ENCODE data around the gene RET.

RET gene

GRCh38 chr10:43044448-43044921, 32.4 kb upstream of the RET start:
- no peak for DNase-seq (ENCODE audit: low read depth in 2 of 2, low spot score in 1 of 2)

GRCh38 chr10:43044961-43045621, 31.8 kb upstream of the RET start:
- no peak for DNase-seq (ENCODE audit: low read depth in 2 of 2, low spot score in 1 of 2)

GRCh38 chr10:43045631-43046287, 31.1 kb upstream of the RET start:
- DNase-seq (ENCODE audit: low read depth in 2 of 2, low spot score in 1 of 2), result no peak

DNA sequence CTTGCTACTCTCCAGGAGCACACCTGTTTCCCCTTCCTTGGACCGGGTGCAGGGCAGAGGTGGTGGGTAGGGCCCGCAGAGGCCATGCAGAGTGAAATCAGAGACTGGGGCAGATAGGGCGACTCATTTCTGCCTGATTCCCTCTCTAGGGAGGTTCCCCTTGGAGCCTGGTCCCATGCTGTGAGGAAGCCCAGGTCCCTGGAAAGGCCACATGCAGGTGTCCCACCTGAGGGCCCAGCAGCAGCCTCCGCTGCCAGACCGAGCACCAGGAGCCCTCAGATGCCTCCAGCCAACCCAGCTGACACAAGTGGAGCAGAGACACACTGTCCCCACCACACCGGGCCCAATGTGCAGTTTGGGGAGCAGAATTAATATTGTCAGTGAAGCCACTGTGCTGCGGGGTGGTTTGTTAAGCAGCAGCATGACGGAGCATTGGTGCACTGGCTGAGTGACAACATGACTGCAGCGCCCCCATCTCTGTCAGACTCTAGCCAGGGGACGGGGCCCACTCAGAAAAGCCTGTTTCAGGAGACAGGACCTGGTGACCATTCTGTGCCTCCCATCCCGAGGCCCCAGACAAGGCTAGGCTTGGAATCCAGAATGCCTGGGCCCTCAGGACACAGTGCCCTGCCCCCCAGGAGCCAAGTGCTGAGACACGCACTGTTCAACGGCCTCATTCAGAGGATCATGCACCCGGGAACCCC, 30.4 kb upstream of the RET start:
- no peak for DNase-seq (ENCODE audit: low read depth in 2 of 2, low spot score in 1 of 2)

GRCh38 chr10:43047288-43047970, 29.4 kb upstream of the RET start:
- DNase-seq (ENCODE audit: low read depth in 2 of 2, low spot score in 1 of 2), result no peak

DNA sequence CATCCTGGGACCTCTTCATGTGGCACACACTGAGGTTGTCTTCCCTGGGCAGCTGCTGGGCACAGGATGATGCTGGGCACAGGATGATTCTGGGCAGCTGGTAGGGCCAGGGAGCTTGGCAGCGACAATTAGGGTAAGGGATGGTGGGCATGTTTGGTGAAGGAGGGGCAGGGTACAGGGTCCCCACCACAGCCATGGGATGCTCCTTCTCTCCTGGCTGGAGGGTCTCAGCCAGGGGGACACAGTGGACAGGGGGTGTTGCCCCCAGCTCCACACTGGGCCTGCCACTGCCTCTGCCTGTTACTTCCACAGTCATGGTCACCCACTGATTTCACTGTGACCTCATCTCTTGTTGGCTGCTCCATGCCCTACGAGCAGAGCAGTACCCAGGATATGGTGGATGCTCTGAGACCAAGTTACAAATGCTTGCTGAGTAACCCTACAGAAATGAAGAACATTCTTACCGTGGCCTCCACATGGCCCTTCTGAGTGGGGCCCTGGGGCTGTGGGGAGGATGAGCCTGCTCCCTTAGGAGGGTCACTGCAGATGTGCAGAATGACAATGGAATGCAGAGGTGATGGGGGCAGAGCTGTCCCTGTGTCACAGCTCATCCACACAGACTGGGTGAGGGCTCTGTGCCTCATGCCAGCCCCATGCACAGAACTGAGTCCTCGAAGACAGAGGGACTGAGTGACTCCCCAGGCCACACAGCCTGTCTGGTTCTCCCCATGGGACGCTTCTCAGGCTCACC, 28.4 kb upstream of the RET start:
- DNase-seq (ENCODE audit: low read depth in 2 of 2, low spot score in 1 of 2), result no peak

DNA sequence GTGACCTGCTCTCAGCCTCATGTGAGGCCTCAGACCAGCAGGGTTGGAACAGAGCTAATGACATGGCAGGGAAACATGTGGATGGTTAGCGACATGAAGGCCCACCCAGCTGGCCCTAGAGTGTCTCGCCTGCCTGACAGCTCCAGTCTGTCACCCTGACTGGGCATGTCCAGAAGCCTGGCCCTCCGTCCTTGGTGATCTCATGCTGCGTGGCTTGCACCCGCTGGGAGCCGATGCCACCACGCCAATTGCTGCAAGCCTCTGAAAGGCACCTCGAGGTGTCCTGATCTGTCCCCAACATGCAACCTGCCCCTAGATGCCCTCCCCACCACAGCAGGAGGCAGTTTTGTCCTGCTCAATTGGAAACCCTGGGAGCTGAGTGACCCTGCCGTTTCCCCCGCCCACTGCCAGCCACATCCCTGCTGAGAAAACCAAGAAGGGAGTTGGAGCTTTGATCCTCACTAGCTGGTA, 27.8 kb upstream of the RET start:
- no peak for DNase-seq (ENCODE audit: low read depth in 2 of 2, low spot score in 1 of 2)

GRCh38 chr10:43050011-43050410, 26.9 kb upstream of the RET start:
- DNase-seq (ENCODE audit: low read depth in 2 of 2, low spot score in 1 of 2), result no peak

- no peak for DNase-seq (ENCODE audit: low read depth in 2 of 2, low spot score in 1 of 2)
These were observed 23.0 kb upstream of the RET start for GRCh38 chr10:43053825-43054224.

GRCh38 chr10:43054593-43054992, 22.3 kb upstream of the RET start:
- no peak for DNase-seq (ENCODE audit: low read depth in 2 of 2, low spot score in 1 of 2)

DNA sequence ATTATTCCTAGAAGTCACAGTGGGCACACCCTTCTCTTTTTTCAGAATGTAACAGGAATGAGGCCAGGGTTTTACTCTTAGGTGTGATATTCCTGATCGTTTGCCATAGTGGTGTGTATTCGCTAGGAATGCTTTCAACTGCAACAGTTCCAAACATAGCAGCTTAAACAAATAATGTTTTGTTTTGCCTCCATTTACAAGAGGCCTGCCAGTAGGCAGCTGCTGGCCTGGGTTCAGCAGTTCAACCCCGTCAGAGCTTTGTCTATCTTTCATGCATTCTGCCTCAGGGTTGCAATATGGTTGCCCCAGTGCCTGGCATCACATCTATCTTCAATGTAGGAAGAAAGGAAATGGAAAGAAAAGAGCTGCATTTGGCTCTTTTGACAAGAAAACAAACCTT, 21.7 kb upstream of the RET start:
- no peak for DNase-seq (ENCODE audit: low read depth in 2 of 2, low spot score in 1 of 2)

DNA sequence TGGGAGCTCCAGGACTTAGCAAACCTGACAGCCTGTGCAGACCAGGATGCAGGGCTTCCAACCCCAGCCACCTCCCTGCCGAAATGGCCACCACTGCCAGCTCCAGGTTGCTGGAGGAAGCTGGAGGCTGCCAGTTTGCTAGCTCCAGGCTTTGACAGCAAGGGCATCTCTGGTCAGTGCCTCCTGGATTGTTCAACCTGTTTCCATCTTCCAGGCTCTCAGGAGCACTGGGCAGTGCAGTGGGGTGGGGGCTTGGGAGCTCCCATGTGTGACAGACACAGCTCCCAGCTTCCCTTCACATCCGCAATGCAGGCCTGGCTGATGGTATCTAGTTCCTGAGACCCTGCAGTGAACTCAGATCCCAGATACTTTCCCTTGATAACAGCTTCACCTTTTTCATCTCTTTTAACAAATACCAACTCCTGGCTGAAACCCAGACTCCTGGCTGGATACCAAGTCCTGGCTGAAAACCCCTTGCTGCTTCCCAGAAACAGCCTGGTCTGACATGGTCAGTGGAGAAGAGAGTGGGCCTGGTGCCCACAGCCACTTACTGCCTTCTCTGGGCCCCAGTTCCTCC, 20.8 kb upstream of the RET start:
- DNase-seq (ENCODE audit: low read depth in 2 of 2, low spot score in 1 of 2), result no peak

GRCh38 chr10:43056568-43057011, 20.3 kb upstream of the RET start:
- no peak for DNase-seq (ENCODE audit: low read depth in 2 of 2, low spot score in 1 of 2)

DNA sequence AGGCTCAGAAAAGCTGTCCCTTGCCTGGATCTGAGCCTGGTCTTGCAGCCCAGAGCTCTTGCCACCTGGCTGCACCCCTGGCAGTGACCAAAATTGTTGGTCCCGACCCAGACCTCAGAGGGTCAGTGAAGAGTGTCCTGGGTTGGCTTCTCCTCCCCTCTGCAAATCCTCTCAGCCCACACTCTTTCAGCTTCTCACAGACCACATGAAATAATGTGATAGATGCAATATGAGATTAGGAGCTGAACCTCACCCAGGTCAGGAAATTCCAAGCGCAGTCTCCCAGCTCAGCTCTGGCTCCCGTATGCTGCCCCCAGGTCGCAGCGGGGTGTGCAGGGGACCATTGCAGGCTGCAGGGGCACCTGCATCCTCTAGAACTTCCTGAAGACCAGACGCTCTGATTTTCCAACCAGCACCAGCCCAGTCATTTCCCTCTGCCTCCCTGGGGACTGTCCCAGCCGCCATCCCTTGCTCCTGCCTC, 19.6 kb upstream of the RET start:
- no peak for DNase-seq (ENCODE audit: low read depth in 2 of 2, low spot score in 1 of 2)

- no peak for DNase-seq (ENCODE audit: low read depth in 2 of 2, low spot score in 1 of 2)
These were observed 19.0 kb upstream of the RET start for GRCh38 chr10:43057831-43058340.

DNA sequence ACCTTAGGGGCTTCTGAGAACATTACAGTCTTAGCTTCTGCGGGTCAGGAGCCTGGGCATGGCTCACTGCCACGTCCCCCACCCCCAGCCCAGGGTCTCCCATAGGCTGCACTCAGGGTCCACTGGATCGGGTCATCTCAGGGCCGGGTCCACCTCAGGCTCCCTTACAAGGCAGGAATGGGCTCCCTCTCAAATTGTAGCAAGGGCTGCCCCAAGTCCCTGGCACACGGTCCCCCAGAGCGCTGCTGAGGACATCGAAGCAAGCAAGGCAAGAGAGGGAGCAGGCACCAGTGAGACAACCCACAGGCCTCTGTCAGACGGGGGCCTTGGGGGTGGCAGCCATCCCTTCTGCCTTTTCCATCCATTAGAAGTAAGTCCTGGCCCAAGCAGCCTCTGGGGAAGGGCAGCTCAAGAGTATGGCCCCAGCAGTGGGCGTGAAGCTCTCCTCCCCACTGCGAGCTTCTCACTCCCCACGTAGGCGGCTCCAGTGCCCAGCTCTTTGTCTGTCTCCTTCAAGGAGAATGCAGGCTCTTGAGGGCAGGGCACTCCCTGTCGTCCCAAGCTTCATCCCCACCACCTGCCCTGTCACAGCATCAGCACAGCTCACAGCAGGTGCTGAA, 18.0 kb upstream of the RET start:
- DNase-seq (ENCODE audit: low read depth in 2 of 2, low spot score in 1 of 2), result no peak

- no peak for DNase-seq (ENCODE audit: low read depth in 2 of 2, low spot score in 1 of 2)
These were observed 17.5 kb upstream of the RET start for GRCh38 chr10:43059336-43059720.

DNA sequence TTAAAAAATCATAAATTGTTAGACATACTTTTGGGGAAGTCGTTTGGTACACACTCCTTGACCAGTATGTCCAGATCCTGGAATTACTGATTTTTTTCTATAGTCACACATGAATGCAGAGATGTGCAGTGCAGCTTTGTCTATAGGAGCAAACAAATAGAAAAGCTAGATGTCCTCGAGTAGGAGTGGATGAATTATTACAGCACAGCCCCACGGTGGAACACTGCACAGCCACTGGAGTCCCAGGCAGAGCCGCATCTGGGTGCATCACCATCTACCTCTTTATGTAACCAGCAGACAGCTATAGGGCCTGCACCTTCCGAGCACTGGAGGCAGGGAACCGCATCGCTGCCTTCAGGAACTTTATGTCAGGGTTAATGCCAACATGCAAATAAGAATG, 17.0 kb upstream of the RET start:
- no peak for DNase-seq (ENCODE audit: low read depth in 2 of 2, low spot score in 1 of 2)

- DNase-seq (ENCODE audit: low read depth in 2 of 2, low spot score in 1 of 2), result no peak
These were observed 16.6 kb upstream of the RET start for GRCh38 chr10:43060291-43060690.

DNA sequence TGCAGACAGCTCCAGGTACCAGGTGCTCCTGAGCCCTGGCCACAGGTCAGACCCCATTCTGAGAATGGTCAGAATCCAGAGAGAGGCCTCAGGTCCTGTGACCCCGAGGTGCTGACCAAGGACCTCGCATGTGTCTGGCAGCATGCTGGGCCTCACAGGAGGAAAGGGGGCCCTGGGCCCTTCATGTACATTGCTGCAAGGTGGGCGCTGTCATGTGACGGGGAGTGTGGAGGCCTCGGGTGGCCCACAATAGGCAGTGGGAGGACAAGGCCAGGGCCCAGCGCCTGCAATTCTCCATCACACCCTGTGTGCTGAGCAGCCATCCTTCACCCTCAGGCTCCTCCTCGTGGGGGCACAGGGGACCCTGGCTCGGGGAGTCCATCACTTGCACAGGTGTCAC, 15.5 kb upstream of the RET start:
- no peak for DNase-seq (ENCODE audit: low read depth in 2 of 2, low spot score in 1 of 2)

Data from stimulated activated CD8-positive, alpha-beta memory T cell treated with anti-CD3 and anti-CD28 coated beads, Interleukin-4, amount 100 ng/mL, for 1 hour (primary cell).